Prostate gland (tissue), 2 donors: Measurements from ENCODE around the gene EIF4A3. TPM values are rescaled to one million over a fixed set of nuclear protein-coding genes. Genes with fewer than 3 reads are reported as not detected.

ENCODE experiments used
- DNase-seq: peaks from one replicate; pipeline ENCODE4 v3.0.0-alpha.2; 2019; ENCODE audit warnings: low spot score
- H3K27ac ChIP-seq, 2 donors: fragments of 200-600 bp; sonication (generic); 2 replicates each; pipeline ENCODE4 v1.5.1; 2017 to 2019
- H3K27me3 ChIP-seq: fragments of 200-600 bp; sonication (generic); replicated peaks from 2 replicates; pipeline ENCODE4 v1.5.1; 2019; ENCODE audit not compliant: insufficient read depth
- H3K36me3 ChIP-seq, 2 donors: fragments of 200-600 bp; sonication (generic); 1 replicate in 1 of 2; 2 replicates in 1 of 2; pipeline versions ENCODE4 v1.5.1 to v1.8.1; 2017 to 2019
- H3K4me1 ChIP-seq: fragments of 200-600 bp; sonication (generic); replicated peaks from 2 replicates; pipeline ENCODE4 v1.5.1; 2019
- H3K4me3 ChIP-seq, 2 donors: fragments of 200-600 bp; sonication (generic); 2 replicates each; pipeline ENCODE4 v1.5.1; 2017 to 2019
- H3K9me3 ChIP-seq: fragments of 200-600 bp; sonication (generic); 2 replicates; pipeline ENCODE4 v1.5.1; 2017
- POLR2A ChIP-seq: fragments of 450-650 bp; IDR thresholded peaks from one replicate; pipeline ENCODE4 v1.6.1; 2016; ENCODE audit warnings: antibody characterized with exemption, mild to moderate bottlenecking
- POLR2AphosphoS5 ChIP-seq: sonication (generic); formaldehyde crosslinking; IDR thresholded peaks from one replicate; pipeline ENCODE4 v1.6.1; 2017; ENCODE audit warnings: antibody characterized with exemption
- WGBS: methylation state at CpG from one replicate; pipeline ENCODE4 v1.1.5; 2018; 5-methylcytosine and 5-hydroxymethylcytosine counted together
- intact Hi-C: fragments of 100-400 bp; cut with DNase I; formaldehyde crosslinking; loops from one replicate; pipeline ENCODE4 v1.14.2; 2022
- total RNA-seq, 2 donors: library from RNA; depleted of rRNA; stranded (reverse); fragments of >200 nt; gene quantifications; one replicate each; pipeline ENCODE4 v1.1.0, GENCODE V29; 2016
- TF ChIP-seq, protein P1 (sequence below), 4 experiments: fragments of 200-600 bp in 2 of 4; fragments of 450-650 bp in 2 of 4; sonication (generic) in 2 of 4; IDR thresholded peaks; 1 replicate in 3 of 4; 2 replicates in 1 of 4; pipeline ENCODE4 v1.5.1; 2016 to 2019; ENCODE audit warnings: antibody characterized with exemption in 4 of 4, mild to moderate bottlenecking in 2 of 4, moderate library complexity in 2 of 4

Gene EIF4A3
- total RNA-seq, 2 donors from 2014 or later, result 69.7 to 72.9 TPM

DNA sequence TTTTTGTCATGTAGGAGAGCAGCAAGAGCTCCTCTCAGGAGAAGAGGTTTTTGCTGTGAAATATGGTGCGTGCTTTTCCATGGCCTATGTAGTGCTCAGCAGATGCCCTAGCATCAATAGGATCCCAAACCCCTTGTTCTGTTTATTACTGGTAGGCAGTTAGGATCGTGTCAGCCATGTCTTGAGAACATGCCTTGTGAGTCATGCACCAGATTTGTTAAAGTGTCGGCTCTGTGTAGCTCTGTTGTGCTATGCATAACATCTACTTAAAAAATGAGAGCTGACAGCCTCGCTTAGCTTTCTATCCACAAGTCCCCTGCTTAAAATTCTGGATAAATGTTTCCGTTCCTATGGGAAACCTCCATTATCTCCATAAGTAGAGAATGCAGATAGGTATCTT, 4.4 kb upstream of the EIF4A3 start:
- Histone ChIP-seq H3K4me1 (no peaks in the 10 kb centered on the region), H3K27ac (no peak overlapping the region), H3K36me3 (no peaks in the 10 kb centered on the region), H3K27me3 (no peaks in the 10 kb centered on the region), H3K9me3 (no peaks in the 10 kb centered on the region), H3K4me3 (no peak overlapping the region)
- WGBS, result 69% methylated on average over 5 of the region's 5 CpGs
- intact Hi-C loops, result loop anchor here (5.0 kb wide), 1 partner anchor 144 kb away; no protein-coding TSS in a partner anchor
- TF ChIP-seq POLR2AphosphoS5, result no peak
- TF ChIP-seq, protein P1, sequence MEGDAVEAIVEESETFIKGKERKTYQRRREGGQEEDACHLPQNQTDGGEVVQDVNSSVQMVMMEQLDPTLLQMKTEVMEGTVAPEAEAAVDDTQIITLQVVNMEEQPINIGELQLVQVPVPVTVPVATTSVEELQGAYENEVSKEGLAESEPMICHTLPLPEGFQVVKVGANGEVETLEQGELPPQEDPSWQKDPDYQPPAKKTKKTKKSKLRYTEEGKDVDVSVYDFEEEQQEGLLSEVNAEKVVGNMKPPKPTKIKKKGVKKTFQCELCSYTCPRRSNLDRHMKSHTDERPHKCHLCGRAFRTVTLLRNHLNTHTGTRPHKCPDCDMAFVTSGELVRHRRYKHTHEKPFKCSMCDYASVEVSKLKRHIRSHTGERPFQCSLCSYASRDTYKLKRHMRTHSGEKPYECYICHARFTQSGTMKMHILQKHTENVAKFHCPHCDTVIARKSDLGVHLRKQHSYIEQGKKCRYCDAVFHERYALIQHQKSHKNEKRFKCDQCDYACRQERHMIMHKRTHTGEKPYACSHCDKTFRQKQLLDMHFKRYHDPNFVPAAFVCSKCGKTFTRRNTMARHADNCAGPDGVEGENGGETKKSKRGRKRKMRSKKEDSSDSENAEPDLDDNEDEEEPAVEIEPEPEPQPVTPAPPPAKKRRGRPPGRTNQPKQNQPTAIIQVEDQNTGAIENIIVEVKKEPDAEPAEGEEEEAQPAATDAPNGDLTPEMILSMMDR (IDR thresholded peaks at IDR 0.05), result no peak
- TF ChIP-seq POLR2A, result no peak
- DNase-seq, result no peak

DNA sequence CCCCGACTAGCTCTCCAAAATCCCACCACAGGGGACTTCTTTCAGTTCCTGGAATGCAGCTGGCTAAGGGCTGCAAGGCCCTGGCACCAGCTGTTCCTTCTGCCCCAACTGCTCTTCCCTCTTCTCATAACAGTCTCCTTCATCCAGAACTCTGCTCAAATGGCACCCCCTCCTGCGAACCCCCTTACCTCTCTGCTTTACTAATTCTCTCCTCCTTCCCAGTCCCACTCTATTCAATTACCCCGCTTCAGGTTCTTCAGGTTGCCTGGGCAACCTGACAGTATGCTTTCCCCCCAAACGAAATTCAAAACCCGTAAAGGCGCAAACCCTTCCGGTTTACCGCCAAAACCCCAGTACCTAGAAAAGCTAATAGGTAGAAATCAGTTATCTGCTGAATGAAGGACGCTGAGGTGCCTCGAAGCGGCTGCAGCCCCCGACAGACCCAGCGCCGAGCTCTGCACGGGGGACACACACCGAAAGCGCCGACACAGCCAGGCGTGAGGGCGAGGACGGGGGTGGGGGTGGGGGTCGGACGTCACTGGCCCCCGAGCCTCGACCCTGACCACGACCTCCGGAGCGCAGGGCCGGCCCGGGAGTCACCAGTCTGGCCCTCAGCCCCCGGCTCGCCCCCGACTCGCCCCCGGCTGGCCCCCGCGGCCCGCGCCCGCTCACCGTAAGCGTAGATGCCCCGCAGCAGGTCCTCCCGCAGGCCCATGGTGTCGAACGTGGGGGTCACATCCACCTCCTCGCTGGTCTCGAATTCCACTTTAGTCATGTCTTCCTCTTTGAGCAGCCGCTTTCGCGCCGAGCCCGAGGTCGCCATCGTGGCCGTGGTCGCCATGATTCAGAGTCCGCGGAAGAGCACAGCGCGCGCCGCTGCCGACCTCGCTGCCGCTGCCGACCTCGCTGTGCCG, 550 bp downstream of the EIF4A3 start:
- intact Hi-C loops, result loop anchor here (1.0 kb wide), 1 partner anchor 45 kb away; the partner anchor contains the start of gene GAA
- Histone ChIP-seq H3K9me3 (no peaks in the 10 kb centered on the region), H3K27ac (peak overlapping the region; percentile 96), H3K4me1 (no peaks in the 10 kb centered on the region), H3K4me3 (peak overlapping the region; percentile 83 to 89), H3K27me3 (no peaks in the 10 kb centered on the region), H3K36me3 (peaks cover 6 to 8% of the 10 kb centered on the region in 2 donors)
- TF ChIP-seq, protein P1 (IDR thresholded peaks at IDR 0.05), result no peak
- TF ChIP-seq POLR2A, result no peak
- TF ChIP-seq POLR2AphosphoS5, result no peak
- 0% methylated on average over 40 of the region's 69 CpGs for WGBS
- DNase-seq, result no peak

DNA sequence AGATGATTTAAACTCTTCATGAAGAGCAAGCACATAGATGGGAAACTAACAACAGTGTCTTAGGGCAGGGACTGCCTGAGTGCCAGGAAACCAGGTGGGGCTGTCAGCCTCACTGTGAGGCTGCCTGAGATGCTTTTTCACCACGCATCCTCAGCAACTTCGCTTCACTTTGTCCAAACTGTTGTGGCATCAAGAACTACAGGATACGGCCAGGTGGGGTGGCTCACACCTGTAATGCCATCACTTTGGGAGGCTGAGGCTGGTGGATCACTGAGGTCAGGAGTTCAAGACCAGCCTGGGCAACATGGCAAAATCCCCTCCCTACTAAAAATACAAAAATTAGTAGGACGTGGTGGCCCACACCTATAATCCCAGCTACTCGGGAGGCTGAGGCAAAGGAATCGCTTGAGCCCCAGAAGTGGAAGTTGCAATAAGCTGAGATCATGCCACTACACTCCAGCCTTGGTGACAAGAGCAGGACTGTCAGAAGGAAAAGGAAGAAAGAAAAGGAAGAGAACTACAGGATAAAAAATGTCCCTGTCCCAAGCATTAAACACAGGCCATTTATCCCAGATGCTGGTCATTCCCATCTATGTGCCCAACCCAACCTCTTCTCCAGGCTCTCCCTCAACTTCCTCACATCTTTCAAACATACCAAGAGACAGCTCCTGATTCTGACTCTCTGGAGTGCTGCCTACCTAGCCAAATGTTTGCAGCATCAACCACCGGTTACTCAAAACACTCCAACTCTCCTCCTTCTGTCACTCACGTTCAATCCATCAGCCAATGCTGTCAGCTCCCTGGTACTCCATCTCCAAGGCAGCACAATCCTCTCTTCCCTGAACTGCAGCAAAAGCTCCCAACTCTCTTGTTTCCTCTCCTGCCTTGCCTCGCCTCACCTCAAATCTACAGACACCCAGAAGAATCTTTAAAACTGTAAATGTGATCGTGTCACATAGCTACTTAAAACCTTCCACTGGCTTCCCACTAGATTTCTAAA, 1.6 kb downstream of the EIF4A3 start:
- H3K27me3 ChIP-seq, result no peaks in the 10 kb centered on the region
- 46% methylated on average over 10 of the region's 10 CpGs for WGBS
- H3K27ac ChIP-seq, result peak overlapping the region; percentile 96
- intact Hi-C loops, result no loop called here
- peak overlapping the region; percentile 83 to 89 for H3K4me3 ChIP-seq
- no peaks in the 10 kb centered on the region for H3K4me1 ChIP-seq
- TF ChIP-seq POLR2AphosphoS5, result no peak
- no peak for TF ChIP-seq POLR2A
- TF ChIP-seq, protein P1 (IDR thresholded peaks at IDR 0.05), result no peak
- peaks cover 6 to 8% of the 10 kb centered on the region in 2 donors for H3K36me3 ChIP-seq
- no peaks in the 10 kb centered on the region for H3K9me3 ChIP-seq
- no peak for DNase-seq

- Histone ChIP-seq H3K36me3 (peaks cover 8 to 17% of the 10 kb centered on the region in 2 donors), H3K4me3 (no peak overlapping the region), H3K27ac (no peak overlapping the region), H3K27me3 (no peaks in the 10 kb centered on the region), H3K9me3 (no peaks in the 10 kb centered on the region), H3K4me1 (no peaks in the 10 kb centered on the region)
- intact Hi-C loops, result no loop called here
- DNase-seq, result no peak
- TF ChIP-seq POLR2AphosphoS5 (no peak), POLR2A (no peak)
- TF ChIP-seq, protein P1 (IDR thresholded peaks at IDR 0.05), result no peak
- 94% methylated on average over 6 of the region's 6 CpGs for WGBS
Observed at GRCh38 chr17:80142929-80143328, 4.0 kb downstream of the EIF4A3 start.
